Right atrium auricular region (tissue), 2 donors: ENCODE measurements around the gene ACOT13. TPM values are rescaled to one million over a fixed set of nuclear protein-coding genes. Genes with fewer than 3 reads are reported as not detected.
A peak's percentile ranks its signal among the peaks of the same experiment; 100 is the strongest.

Experiments
- DNase-seq: peaks from one replicate; pipeline ENCODE4 v3.0.0-alpha.2; 2019; ENCODE audit warnings: low spot score
- H3K27ac ChIP-seq, 2 donors: fragments of 200-600 bp; sonication (generic); 1 replicate in 1 of 2; 2 replicates in 1 of 2; pipeline ENCODE4 v1.5.1; 2016 to 2019
- H3K27me3 ChIP-seq, 2 donors: fragments of 200-600 bp; sonication (generic); one replicate each; pipeline versions ENCODE4 v1.5.1 to v1.6.0; 2017 to 2019
- H3K36me3 ChIP-seq: fragments of 200-600 bp; sonication (generic); one replicate; pipeline ENCODE4 v1.5.1; 2016
- H3K4me1 ChIP-seq, 2 donors: fragments of 200-600 bp; sonication (generic); one replicate each; pipeline versions ENCODE4 v1.5.1 to v1.6.0; 2017 to 2019
- H3K4me3 ChIP-seq, 2 donors: fragments of 200-600 bp; sonication (generic); 1 replicate in 1 of 2; 2 replicates in 1 of 2; pipeline ENCODE4 v1.5.1; 2017 to 2019; ENCODE audit warnings: mild to moderate bottlenecking in 1 of 2, moderate library complexity in 1 of 2
- H3K9me3 ChIP-seq, 2 donors: fragments of 200-600 bp; sonication (generic); one replicate each; pipeline ENCODE4 v1.5.1; 2019
- total RNA-seq, 2 donors: library from RNA; depleted of rRNA; stranded (reverse); fragments of >200 nt; gene quantifications; one replicate each; pipeline ENCODE4 v1.1.0, GENCODE V29; 2016
- TF ChIP-seq, protein P1 (sequence below), 2 donors: fragments of 200-600 bp; sonication (generic); IDR thresholded peaks; one replicate each; pipeline ENCODE4 v1.5.1; 2019; ENCODE audit warnings: antibody characterized with exemption in 2 of 2

ACOT13 gene
- total RNA-seq, 2 donors from 2014 or later = 12.0 to 19.9 TPM

DNA sequence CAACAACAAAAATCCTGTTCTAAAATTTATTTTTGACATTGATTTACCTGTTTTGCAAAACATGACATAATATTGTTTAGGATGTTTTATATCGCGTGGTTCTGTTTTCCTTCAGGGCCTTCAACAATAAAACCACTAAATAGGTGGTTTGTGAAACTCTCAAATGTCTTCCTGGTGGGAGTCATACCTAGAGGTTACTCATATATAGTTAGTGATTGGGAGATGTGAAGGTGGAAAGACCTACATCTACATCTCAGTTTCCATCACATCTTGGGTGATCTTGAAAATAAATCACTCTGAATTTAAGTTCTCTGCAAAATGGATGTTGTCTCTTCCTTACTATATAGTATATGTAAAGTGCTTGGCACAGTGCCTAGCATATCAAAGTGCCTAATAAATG, 29.2 kb downstream of the ACOT13 start:
- no peak overlapping the region for H3K27ac ChIP-seq
- H3K4me3 ChIP-seq = no peak overlapping the region
- no peaks in the 10 kb centered on the region for H3K27me3 ChIP-seq
- H3K9me3 ChIP-seq = no peaks in the 10 kb centered on the region
- TF ChIP-seq, protein P1, sequence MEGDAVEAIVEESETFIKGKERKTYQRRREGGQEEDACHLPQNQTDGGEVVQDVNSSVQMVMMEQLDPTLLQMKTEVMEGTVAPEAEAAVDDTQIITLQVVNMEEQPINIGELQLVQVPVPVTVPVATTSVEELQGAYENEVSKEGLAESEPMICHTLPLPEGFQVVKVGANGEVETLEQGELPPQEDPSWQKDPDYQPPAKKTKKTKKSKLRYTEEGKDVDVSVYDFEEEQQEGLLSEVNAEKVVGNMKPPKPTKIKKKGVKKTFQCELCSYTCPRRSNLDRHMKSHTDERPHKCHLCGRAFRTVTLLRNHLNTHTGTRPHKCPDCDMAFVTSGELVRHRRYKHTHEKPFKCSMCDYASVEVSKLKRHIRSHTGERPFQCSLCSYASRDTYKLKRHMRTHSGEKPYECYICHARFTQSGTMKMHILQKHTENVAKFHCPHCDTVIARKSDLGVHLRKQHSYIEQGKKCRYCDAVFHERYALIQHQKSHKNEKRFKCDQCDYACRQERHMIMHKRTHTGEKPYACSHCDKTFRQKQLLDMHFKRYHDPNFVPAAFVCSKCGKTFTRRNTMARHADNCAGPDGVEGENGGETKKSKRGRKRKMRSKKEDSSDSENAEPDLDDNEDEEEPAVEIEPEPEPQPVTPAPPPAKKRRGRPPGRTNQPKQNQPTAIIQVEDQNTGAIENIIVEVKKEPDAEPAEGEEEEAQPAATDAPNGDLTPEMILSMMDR (IDR thresholded peaks at IDR 0.05) = no peak
- H3K4me1 ChIP-seq = peaks cover 0 to 13% of the 10 kb centered on the region in 2 donors
- no peak for DNase-seq
- H3K36me3 ChIP-seq = peaks cover 6% of the 10 kb centered on the region

DNA sequence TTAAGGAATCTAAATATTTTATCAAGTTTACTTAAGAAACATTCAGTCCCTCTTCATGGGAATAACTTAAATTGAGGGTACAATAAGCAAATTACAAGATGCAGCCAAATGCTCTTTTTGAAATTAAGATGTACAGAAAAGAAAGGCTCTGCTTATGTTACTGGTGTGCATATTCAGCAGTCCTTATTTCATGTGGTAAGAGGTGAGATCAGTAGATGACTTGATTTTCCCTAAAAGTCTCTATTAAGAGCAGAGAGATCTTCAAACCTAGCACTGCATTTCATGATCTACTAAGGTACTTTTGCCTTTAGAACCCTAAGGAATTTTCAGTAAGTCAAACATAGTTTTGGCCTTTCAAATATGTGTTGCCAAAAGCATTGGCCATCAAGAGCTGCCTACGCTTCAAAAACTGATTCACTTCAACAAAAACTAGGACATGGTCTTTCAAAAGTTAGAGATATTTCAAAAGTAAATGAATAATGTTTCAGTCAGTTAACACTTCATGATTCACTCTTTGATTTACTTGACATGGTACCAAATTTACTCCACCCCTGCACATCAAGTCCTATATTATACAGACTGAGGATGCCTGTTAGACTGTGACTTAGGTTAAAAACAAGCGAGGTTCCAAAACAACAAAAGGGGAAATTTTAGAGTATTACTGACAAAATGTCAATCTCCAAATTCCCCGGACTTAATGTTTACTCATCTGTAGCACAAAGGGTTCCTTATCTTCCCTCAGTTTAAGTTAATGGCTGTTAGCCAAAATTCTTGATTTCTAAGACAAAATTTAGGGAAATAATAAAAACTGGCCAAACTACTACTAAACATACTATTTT, 32.9 kb downstream of the ACOT13 start:
- H3K27ac ChIP-seq = peak overlapping the region in 1 of 2 donors; percentile 14
- TF ChIP-seq, protein P1 (IDR thresholded peaks at IDR 0.05) = no peak
- peaks cover 28% of the 10 kb centered on the region for H3K36me3 ChIP-seq

DNA sequence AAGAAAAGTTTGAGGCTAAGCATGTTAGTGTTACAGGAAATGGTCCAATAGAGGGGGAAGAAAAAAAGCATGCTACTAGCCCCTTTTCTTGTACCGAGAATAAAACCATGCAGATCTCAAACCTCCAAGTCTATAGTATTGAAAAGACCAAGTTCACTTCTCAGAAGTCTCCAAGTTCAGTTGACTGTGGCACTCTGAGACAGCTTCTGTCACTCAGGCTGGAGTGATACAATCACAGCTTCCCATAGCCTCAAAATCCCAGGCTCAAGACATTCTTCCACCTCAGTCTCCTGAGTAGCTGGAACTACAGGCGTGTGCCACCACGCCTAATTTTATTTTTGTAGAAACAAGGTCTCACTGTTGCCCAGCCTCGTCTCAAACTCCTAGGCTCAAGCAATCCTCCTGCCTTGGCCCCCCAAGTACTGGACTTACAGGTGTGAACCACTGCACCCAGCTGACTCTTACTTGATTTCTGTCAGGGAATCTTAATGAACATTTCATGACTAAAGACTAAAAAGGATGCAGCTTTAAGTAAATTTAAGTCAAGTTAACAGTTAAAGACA, 35.9 kb downstream of the ACOT13 start:
- Histone ChIP-seq H3K27me3 (no peaks in the 10 kb centered on the region), H3K36me3 (peaks cover 58% of the 10 kb centered on the region), H3K4me1 (no peaks in the 10 kb centered on the region), H3K9me3 (no peaks in the 10 kb centered on the region), H3K4me3 (no peak overlapping the region), H3K27ac (no peak overlapping the region)
- no peak for DNase-seq
- TF ChIP-seq, protein P1 (IDR thresholded peaks at IDR 0.05) = no peak

More for the DNA sequence above, 32.9 kb downstream of the ACOT13 start:
- no peak for DNase-seq
- Histone ChIP-seq H3K9me3 (no peaks in the 10 kb centered on the region), H3K4me3 (no peak overlapping the region), H3K27me3 (no peaks in the 10 kb centered on the region), H3K4me1 (no peaks in the 10 kb centered on the region)

DNA sequence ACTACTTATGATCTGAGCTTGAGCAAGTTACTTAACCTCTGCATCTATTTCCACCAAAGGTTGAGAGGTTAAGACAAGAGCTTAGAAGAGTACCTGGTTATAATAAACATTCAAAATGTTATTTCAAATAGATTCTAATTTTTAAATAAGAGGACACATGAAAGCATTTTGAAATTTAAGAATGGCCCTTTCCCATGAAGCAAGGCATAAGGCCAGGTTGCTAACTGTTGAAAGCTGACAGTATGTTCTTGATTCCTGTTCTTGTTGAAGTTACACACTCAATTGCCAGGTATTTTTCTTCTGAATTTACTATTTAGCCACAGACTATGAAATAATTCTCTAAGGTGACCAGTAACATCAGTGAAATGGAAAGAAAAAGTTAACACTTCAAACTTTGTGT, 37.6 kb downstream of the ACOT13 start:
- no peaks in the 10 kb centered on the region for H3K27me3 ChIP-seq
- no peak for DNase-seq
- H3K4me1 ChIP-seq = no peaks in the 10 kb centered on the region
- TF ChIP-seq, protein P1 (IDR thresholded peaks at IDR 0.05) = no peak
- H3K36me3 ChIP-seq = peaks cover 69% of the 10 kb centered on the region
- H3K9me3 ChIP-seq = no peaks in the 10 kb centered on the region
- H3K27ac ChIP-seq = no peak overlapping the region
- H3K4me3 ChIP-seq = no peak overlapping the region

DNA sequence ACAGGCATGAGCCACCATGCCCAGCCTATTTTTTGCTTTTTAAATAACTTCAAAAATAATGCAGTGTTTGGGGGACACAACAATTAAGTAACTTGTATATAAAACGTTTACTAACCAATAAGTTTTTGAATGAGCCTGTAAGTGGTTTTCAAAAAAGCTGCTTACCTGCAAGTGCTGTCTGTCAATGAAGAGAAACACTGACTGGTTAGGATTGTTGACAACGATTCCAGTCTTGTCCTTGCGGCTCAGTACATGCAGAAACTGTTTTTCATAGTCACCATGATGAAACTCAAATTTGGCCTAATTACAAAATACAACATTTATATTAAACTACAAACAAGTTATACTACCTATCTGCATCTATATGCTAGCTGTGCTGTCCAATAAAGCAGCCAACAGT, 41.7 kb downstream of the ACOT13 start:
- H3K36me3 ChIP-seq = peaks cover 100% of the 10 kb centered on the region
- no peak overlapping the region for H3K4me3 ChIP-seq
- H3K27ac ChIP-seq = no peak overlapping the region
- H3K4me1 ChIP-seq = peaks cover 0 to 20% of the 10 kb centered on the region in 2 donors
- no peaks in the 10 kb centered on the region for H3K9me3 ChIP-seq
- no peak for DNase-seq
- H3K27me3 ChIP-seq = no peaks in the 10 kb centered on the region
- TF ChIP-seq, protein P1 (IDR thresholded peaks at IDR 0.05) = no peak
